ENCODE results near the gene CDH13. TPM values are rescaled to one million over a fixed set of nuclear protein-coding genes. Genes with fewer than 3 reads are reported as not detected.

CDH13 gene
- total and polyA plus RNA-seq, 2 of the 8 experiments (the other 6 are each of a cell fraction or from before 2014, with no cell fraction given) = 2.3 to 2.4 TPM

DNA sequence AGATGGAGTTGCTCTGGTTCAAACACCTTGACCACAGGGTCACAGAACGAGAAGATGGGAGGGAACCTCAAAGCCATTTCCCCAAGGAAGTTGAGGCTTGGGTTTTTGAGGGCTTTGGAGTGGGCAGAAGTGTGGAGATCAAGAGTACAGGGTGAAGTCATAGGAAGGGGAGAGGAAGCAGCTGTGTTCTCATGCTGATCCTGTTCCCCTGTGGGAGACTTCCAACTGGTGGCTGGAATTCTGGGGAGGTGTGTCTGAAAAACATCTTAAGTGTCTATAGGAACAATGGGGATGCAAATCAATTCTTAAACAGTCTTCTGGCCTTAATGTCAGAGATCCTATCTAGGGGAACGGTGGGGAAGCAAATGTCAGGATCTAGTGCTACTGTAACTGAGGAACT lies 1142.2 kb downstream of the CDH13 start:
- CTCF ChIA-PET (ENCODE audit: partially characterized antibody) = no interaction called here

More for the DNA sequence above, 1142.2 kb downstream of the CDH13 start:
- WGBS, 2 experiments (ENCODE audit: extremely low coverage in 1 of 2, insufficient coverage in 1 of 2, insufficient read length in 1 of 2, insufficient replicate concordance in 2 of 2, low coverage in 1 of 2, low lambda C conversion rate in 2 of 2, missing lambda C conversion rate in 1 of 2) = 62% methylated on average over 2 of the region's 2 CpGs; no CpG with 5 or more reads in 1 of the 2 experiments
- Histone ChIP-seq H2BK5ac (ENCODE audit: low read depth, low read length) (peak overlapping the region; percentile 83; the same call in 1 of the 2 replicates), H3K27ac (ENCODE audit: low read depth, low read length) (no peak overlapping the region), H3K27me3 (replicated peaks in 1 of 4; ENCODE audit: control insufficient read depth in 3 of 4, extremely low read depth in 1 of 4, insufficient read depth in 3 of 4, low read length in 3 of 4) (no peaks in the 10 kb centered on the region), H3K56ac (replicated peaks; ENCODE audit: insufficient read length, low read depth, low read length) (no peak overlapping the region), H4K20me1 (replicated peaks in 1 of 2; ENCODE audit: control insufficient read depth in 1 of 2, insufficient read depth in 2 of 2, low read length in 2 of 2) (no peaks in the 10 kb centered on the region), H2BK20ac (ENCODE audit: low read length) (peak overlapping the region; percentile 98; the same call in 1 of the 2 replicates), H3K9me3 (ENCODE audit: insufficient read depth in 2 of 2, low read depth in 1 of 2, low read length in 1 of 2) (no peaks in the 10 kb centered on the region), H3K36me3 (ENCODE audit: control insufficient read depth in 2 of 4, insufficient read depth in 4 of 4, low read length in 3 of 4) (no peaks in the 10 kb centered on the region), H3K23ac (ENCODE audit: insufficient read length) (no peak overlapping the region), H3K18ac (ENCODE audit: extremely low read depth, low read length) (no peak overlapping the region), H2BK15ac (ENCODE audit: low read length) (peak overlapping the region; percentile 34; the same call in 1 of the 2 replicates), H4K91ac (replicated peaks; ENCODE audit: insufficient read length, low read length) (peak overlapping the region; percentile 66), H3K4me1 (replicated peaks in 1 of 4; ENCODE audit: control insufficient read depth in 3 of 4, insufficient read depth in 4 of 4, low read length in 3 of 4) (peaks cover 2 to 11% (median 6%) of the 10 kb centered on the region in 4 experiments; a peak in 5 of 7 replicates), H3K9ac (replicated peaks in 1 of 4; ENCODE audit: extremely low read depth in 1 of 4, low read depth in 3 of 4, low read length in 3 of 4) (no peak overlapping the region), H2AK5ac (ENCODE audit: low read depth, low read length) (peak overlapping the region; percentile 96; the same call in 1 of the 2 replicates), H3K4me3 (ENCODE audit: extremely low read depth in 1 of 4, insufficient read depth in 2 of 4, low read depth in 3 of 4, low read length in 4 of 4) (peak overlapping the region in 1 of 4 experiments; percentile 12; a peak in 1 of 8 replicates), H4K8ac (ENCODE audit: extremely low read depth, insufficient read depth, low read length) (no peak overlapping the region), H3K79me2 (ENCODE audit: control insufficient read depth in 1 of 2, insufficient read depth in 2 of 2, low read length in 2 of 2) (no peaks in the 10 kb centered on the region), H3K14ac (ENCODE audit: insufficient read length) (no peak overlapping the region), H3K4ac (replicated peaks; ENCODE audit: insufficient read length, low read depth, low read length) (peak overlapping the region; percentile 49), H2AFZ (ENCODE audit: low read length) (no peak overlapping the region), H3K4me2 (ENCODE audit: insufficient read depth in 1 of 2, low read depth in 2 of 2, low read length in 2 of 2) (peak overlapping the region in 1 of 2 experiments; percentile 63; a peak in 2 of 4 replicates), H3K79me1 (ENCODE audit: low read depth, low read length) (no peaks in the 10 kb centered on the region), H2BK12ac (ENCODE audit: low read depth, low read length) (peak overlapping the region; percentile 95), H2BK120ac (replicated peaks; ENCODE audit: low read depth, low read length) (peak overlapping the region; percentile 73), H3K23me2 (ENCODE audit: low read depth, low read length) (0 out of 2 replicates have a peak, but pooled peaks cover 2% of the 10 kb centered on the region), H4K5ac (ENCODE audit: insufficient read length, low read depth, low read length) (peak overlapping the region; percentile 36)
- FAIRE-seq = no peak
- POLR2A ChIA-PET (ENCODE audit: partially characterized antibody) = no interaction called here
- TF ChIP-seq KDM4A (IDR thresholded peaks at IDR 0.05; ENCODE audit: low read depth, low read length, severe bottlenecking) = no peak
- no peak for TF ChIP-seq FOSL1 (IDR thresholded peaks at IDR 0.05; ENCODE audit: insufficient read depth, low read depth, low read length)
- TF ChIP-seq, protein P1, sequence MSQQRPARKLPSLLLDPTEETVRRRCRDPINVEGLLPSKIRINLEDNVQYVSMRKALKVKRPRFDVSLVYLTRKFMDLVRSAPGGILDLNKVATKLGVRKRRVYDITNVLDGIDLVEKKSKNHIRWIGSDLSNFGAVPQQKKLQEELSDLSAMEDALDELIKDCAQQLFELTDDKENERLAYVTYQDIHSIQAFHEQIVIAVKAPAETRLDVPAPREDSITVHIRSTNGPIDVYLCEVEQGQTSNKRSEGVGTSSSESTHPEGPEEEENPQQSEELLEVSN (IDR thresholded peaks at IDR 0.05) = no peak
- TF ChIP-seq EGR1 (IDR thresholded peaks at IDR 0.05; ENCODE audit: borderline replicate concordance, low read depth, low read length) = no peak
- TF ChIP-seq EZH2 (IDR thresholded peaks at IDR 0.05; ENCODE audit: low read depth, low read length, severe bottlenecking) = no peak
- no peak for TF ChIP-seq HDAC6 (IDR thresholded peaks at IDR 0.05; ENCODE audit: low read depth, low read length)
- no peak for TF ChIP-seq CHD1 (IDR thresholded peaks at IDR 0.05; ENCODE audit: low read depth, low read length)
- no peak for TF ChIP-seq KDM1A (IDR thresholded peaks at IDR 0.05; ENCODE audit: borderline replicate concordance, low read length)
- TF ChIP-seq SIX5 (IDR thresholded peaks at IDR 0.05; ENCODE audit: low read depth, low read length) = no peak
- no peak for DNase-seq (ENCODE audit: low read depth in 1 of 2, low spot score in 2 of 2)
